ENCODE measurements around the gene ADCY3.

ADCY3 gene

GRCh38 chr2:24920098-24920808 lies at the start of gene ADCY3:
Gene ADCY3, minus strand, starts transcription at chr2:24920237. Its CDS starts 1,250 bp downstream, at chr2:24918987.
- no peak for DNase-seq

- DNase-seq, result no peak
These were observed 49.7 kb upstream of the ADCY3 start for GRCh38 chr2:24969784-24970183.

GRCh38 chr2:24961903-24962302 lies 41.9 kb upstream of the ADCY3 start:
- no peak for DNase-seq

GRCh38 chr2:24959761-24960160 lies 39.7 kb upstream of the ADCY3 start:
- DNase-seq, result no peak

GRCh38 chr2:24958411-24958935 lies 38.4 kb upstream of the ADCY3 start:
- DNase-seq, result no peak

GRCh38 chr2:24957976-24958375 lies 37.9 kb upstream of the ADCY3 start:
- no peak for DNase-seq

GRCh38 chr2:24957221-24957620 lies 37.2 kb upstream of the ADCY3 start:
- no peak for DNase-seq

- no peak for DNase-seq
These were observed 35.9 kb upstream of the ADCY3 start for GRCh38 chr2:24955921-24956320.

- DNase-seq, result no peak
These were observed 35.2 kb upstream of the ADCY3 start for GRCh38 chr2:24955232-24955631.

- DNase-seq, result no peak
These were observed 30.1 kb upstream of the ADCY3 start for GRCh38 chr2:24950102-24950501.

GRCh38 chr2:24948506-24948905 lies 28.5 kb upstream of the ADCY3 start:
- DNase-seq, result no peak

- DNase-seq, result no peak
These were observed 27.6 kb upstream of the ADCY3 start for GRCh38 chr2:24947561-24948157.

- no peak for DNase-seq
These were observed 25.9 kb upstream of the ADCY3 start for GRCh38 chr2:24945907-24946306.

GRCh38 chr2:24943427-24944053 lies 23.5 kb upstream of the ADCY3 start:
- no peak for DNase-seq

GRCh38 chr2:24939353-24939752 lies 19.3 kb upstream of the ADCY3 start:
- DNase-seq, result no peak

- DNase-seq, result no peak
These were observed 17.2 kb upstream of the ADCY3 start for GRCh38 chr2:24937236-24937635.

GRCh38 chr2:24935145-24935544 lies 15.1 kb upstream of the ADCY3 start:
- DNase-seq, result no peak

GRCh38 chr2:24932715-24933114 lies 12.7 kb upstream of the ADCY3 start:
- no peak for DNase-seq

- DNase-seq, result no peak
These were observed 10.7 kb upstream of the ADCY3 start for GRCh38 chr2:24930768-24931167.

- no peak for DNase-seq
These were observed 9.2 kb upstream of the ADCY3 start for GRCh38 chr2:24929230-24929629.

GRCh38 chr2:24928036-24928435 lies 8.0 kb upstream of the ADCY3 start:
- no peak for DNase-seq

GRCh38 chr2:24926602-24927252 lies 6.7 kb upstream of the ADCY3 start:
- DNase-seq, result no peak

- no peak for DNase-seq
These were observed 6.2 kb upstream of the ADCY3 start for GRCh38 chr2:24926220-24926601.

GRCh38 chr2:24925815-24926214 lies 5.8 kb upstream of the ADCY3 start:
- no peak for DNase-seq
